NK-92 (cell line): ENCODE data around the gene TGFB1.
"Not testable (repeated sequence)": the region's sequence is repeated elsewhere in the genome, so short reads cannot be mapped to it uniquely, and the experiment has no call there.

Experiments used
- DNase-seq: peaks from one replicate; lab custom pipeline; 2025; ENCODE audit not compliant: unreplicated experiment; lab: John Stamatoyannopoulos, UW

TGFB1 gene

DNA sequence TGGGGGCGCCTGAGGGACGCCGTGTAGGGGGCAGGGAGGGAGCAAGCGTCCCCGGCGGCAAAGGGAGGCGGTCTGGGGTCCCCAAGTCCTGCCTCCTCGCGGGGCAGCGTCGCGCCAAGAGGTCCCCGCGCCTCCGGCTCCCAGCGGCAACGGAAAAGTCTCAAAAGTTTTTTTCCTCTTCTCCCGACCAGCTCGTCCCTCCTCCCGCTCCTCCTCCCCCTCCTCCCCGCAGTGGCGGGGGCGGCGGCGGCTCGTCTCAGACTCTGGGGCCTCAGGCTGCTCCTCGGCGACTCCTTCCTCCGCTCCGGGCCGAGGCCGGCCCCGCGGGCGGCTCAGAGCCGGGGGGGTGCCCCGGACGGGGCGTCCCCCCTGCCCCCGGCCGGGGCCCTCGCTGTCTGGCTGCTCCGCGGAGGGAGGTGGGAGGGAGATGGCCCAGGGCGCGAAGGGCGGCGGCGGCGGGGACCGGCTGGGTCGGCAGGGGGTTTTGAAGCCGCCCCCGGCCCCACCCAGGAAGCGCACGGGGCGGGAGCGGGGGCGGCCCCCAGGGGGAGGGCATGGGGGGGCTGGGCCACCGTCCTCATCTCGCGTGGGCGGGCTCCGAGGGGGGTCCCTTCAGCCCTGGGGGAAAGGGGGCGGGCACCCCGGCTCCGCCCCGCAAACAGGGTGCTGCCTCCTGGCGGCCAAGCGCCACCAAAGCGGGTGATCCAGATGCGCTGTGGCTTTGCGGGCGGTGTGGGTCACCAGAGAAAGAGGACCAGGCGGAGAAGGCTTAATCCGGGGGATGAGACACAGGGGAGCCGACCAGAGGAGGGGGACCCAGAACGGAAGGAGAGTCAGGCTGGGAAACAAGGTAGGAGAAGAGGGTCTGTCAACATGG, at the start of gene TGFB1:
TGFB1 (minus strand) TSS at position 457 of the 877 bp plus-strand sequence. CDS start 878 bp downstream, outside the sequence.
- peak; percentile 58 for DNase-seq

DNA sequence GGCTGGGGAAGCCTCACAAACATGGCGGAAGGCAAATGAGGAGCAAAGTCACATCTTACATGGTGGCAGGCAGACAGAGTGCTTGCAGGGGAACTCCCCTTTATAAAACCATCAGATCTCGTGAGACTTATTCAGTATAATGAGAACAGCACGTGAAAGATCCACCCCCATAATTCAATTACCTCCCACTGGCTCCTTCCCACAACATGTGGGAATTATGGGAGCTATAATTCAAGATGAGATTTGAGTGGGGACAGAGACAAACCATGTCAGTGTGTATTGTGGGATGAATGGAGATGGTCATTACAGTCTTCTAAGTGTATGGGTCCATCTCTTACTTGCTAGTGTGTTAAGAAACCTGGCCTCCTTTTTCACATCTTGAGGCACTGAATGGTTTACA, 48.3 kb upstream of the TGFB1 start:
- DNase-seq = no peak

- no peak for DNase-seq
Measured at GRCh38 chr19:41401483-41401882, 47.8 kb upstream of the TGFB1 start.

GRCh38 chr19:41399525-41399924, 45.8 kb upstream of the TGFB1 start:
- DNase-seq = no peak

- no peak for DNase-seq
Measured at GRCh38 chr19:41399091-41399490, 45.4 kb upstream of the TGFB1 start.

DNA sequence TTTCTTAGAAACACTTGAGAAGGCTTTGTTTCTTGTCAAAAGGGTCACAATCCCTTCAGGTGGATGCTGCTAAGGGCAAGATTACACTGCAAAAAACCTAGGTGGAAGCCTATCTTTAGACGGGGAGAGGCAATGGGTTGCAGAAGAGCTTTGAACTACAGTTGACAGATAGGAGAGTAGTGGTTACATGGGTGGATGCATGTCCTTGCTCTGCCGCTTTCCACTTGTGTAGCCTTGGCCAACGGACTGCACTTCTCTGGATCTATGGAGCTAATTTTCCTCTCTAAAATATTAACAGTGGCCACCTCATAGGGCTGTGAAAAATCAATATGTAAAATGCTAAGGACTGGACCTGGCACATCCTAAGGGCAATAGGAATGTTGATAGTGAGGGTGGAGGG, 44.9 kb upstream of the TGFB1 start:
- no peak for DNase-seq

DNA sequence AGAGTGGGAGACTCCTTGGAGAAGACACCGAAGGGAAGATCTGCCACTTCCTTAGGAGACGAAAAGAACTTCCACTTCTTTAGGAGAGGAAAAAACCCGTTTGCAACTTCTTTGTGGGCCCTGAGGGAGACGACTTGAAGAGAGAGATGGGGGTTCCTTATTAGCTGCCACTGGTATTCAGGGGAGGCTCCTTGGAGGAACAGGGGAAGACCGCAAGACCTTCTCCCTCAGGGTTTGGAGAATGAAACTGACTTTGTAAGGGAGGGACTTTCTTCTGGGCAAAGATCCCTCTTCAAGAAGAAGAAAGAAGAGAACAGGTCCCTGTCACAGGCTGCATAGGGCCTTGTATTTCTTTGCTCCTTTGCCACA, 44.3 kb upstream of the TGFB1 start:
- no peak for DNase-seq

DNA sequence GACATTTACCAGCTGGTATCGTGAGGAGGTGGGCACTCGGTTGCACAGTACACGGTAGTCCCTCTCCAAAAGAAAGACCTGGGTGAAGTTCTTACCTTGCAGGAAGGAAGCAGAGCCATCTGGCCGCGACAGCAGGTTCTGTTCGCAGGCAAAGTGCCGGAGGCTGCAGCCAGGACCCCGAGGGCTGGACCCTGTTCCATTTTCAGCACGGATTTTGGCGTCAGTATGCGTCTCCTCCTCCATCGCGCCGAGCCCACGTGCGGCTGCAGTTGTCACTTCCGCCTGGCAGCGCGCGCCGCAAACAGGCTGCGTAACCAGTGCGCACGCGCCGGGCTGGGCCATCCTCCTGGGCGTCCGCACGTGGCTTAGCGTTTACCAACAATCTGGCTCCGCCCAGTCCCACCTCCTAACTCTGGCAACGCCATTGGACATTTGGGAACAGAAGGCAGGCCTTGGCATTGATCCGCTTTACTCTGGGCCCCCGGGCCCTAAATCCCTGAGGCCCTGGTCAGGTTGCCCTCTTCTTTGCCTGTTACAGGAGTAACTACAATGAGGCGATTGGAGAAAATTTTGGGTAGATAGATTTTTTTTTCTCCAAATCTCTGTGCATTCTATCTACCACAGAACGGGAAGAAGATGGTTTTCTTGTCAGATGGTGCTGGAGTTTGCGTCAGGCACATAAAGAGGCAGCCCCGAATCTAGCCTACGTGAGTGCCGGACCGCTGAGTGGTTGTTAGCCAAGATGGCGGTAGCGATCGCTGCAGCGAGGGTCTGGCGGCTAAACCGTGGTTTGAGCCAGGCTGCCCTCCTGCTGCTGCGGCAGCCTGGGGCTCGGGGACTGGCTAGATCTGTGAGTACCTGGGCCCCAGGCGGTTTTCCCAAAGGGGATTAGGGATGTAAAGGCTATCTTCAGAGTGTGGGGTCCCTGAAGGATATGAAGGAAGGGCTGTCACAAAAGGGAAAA, 43.6 kb upstream of the TGFB1 start, which contains the start of the genes BCKDHA and EXOSC5:
BCKDHA (plus strand) TSS at position 733 of the 964 bp plus-strand sequence; CDS start at position 743, 10 bp downstream.
EXOSC5 (minus strand) TSS at position 274 of the 964 bp plus-strand sequence; CDS start at position 243, 31 bp downstream.
- peak; percentile 85 for DNase-seq

GRCh38 chr19:41395355-41395754, 41.6 kb upstream of the TGFB1 start:
- DNase-seq = no peak

DNA sequence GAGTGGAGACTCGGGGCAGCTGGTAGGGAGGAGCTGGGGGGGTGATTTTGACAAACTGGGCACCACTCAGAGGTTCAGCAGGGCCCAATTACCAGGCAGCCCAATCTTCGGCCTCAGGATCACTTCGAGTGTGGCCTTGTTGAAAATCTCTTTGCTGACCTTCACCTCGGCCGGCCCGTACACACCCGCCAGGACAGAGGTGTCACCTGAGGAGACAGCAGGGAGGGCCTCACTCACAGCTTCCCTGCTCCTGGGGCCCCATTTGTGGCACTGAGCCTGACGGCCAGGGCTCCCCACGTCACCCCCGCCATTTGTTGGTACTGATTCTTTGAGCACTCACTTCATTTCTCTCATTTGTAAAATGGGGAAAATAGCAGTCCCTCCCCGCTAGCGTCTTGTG, 39.1 kb upstream of the TGFB1 start:
- DNase-seq = no peak

DNA sequence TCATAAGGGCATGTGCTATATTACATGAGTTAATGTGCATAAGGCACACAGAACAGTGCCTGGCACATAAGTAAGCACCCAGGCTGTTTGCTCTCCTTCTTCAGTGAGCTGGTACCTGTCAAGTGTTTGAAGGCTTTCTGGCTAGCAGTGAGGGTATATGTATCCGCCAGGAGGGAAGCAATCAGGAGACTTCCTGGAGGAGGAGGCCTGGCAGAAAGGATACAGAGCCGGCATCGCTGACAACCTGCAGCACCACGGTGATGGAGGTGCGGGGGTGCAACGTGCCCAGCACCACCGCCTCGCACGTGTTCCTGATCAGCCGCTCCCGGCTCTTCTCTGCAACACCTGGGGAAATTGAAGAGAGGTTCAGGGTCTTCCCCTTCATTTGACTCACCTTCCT, 37.9 kb upstream of the TGFB1 start:
- DNase-seq = no peak

DNA sequence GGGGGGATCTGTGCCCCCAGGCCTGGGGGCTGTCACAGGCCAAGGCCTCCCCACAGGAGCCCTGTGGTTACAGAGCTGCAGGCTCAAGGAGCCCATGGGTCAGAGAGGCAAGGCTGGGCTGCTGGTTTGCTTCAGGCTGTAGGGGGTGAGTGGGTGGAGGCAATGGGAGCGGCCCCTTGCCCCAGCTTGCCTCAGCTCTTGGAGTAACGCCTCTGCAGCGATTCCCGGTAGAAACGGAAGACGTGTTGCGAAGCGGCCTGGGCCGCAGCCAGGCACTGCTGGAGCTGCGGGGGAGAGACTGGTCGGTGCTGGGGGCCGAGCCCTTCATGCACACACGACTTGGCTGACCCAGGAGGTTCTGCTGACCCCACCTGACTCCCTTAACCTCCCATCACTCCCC, 32.7 kb upstream of the TGFB1 start:
- DNase-seq = no peak

DNA sequence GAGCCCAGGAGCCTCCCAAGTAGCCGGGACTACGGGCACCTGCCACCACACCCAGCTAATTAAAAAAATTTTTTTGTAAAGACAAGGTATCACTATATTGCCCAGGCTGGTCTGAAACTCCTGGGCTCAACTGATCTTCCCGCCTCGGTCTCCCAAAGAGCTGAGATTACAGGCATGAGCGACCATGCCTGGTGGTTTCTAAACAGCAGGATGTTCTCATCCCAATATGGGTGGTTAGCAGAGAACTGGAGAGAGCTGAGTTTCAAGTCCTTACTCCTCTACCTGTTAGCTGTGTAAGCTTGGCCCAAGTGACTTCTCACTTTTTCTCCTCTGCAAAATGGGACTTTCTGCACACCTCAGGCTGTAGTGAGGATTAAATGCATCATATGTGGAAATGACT, 30.6 kb upstream of the TGFB1 start:
- DNase-seq = no peak

GRCh38 chr19:41381536-41381935, 27.8 kb upstream of the TGFB1 start:
- not testable (repeated sequence) for DNase-seq

- no peak for DNase-seq
Measured at GRCh38 chr19:41377977-41378709, 24.4 kb upstream of the TGFB1 start.

DNA sequence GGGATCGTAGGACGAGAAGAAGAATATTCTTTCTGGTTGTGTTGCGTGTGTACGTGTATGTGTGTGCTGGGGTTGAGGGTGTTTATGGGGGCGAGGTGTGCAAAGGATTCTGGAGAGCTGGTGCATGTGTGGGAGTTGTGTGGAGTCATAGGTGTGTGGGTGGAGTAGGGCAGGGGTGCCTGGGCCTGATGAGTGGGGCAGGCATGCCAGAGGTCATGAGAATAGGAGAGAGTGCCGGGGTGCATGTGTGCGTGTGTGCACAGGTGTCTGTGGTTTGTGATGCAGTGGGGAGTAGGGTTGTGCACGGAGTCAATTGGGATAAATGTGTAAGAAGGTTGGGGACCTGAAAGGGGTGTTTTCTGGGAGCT, 23.3 kb upstream of the TGFB1 start:
- DNase-seq = no peak

GRCh38 chr19:41376241-41376997, 22.7 kb upstream of the TGFB1 start, which contains the start of gene TMEM91:
Gene TMEM91 (plus strand): TSS chr19:41376533. CDS start chr19:41378310, 1,777 bp downstream.
- no peak for DNase-seq

GRCh38 chr19:41373993-41374392, 20.3 kb upstream of the TGFB1 start:
- DNase-seq = no peak

GRCh38 chr19:41372501-41372900, 18.8 kb upstream of the TGFB1 start:
- no peak for DNase-seq

- no peak for DNase-seq
Measured at GRCh38 chr19:41371541-41371940, 17.8 kb upstream of the TGFB1 start.
